ENCODE data around the gene EIF4E2. TPM values are rescaled to one million over a fixed set of nuclear protein-coding genes. Genes with fewer than 3 reads are reported as not detected.

Gene EIF4E2
- total and polyA plus RNA-seq, 2 of the 13 experiments (the other 11 are each of a cell fraction or from before 2014, with no cell fraction given), result 25.0 to 101 TPM

- TF ChIP-seq CEBPZ (IDR thresholded peaks at IDR 0.05; ENCODE audit: low read length) (no peak), KMT2A (CRISPR knock-in tag; IDR thresholded peaks at IDR 0.05) (no peak), RFXAP (CRISPR knock-in tag; IDR thresholded peaks at IDR 0.05; ENCODE audit: borderline replicate concordance) (0 out of 2 replicates have a peak, but pooled peaks have one; percentile 16), ZNF235 (CRISPR knock-in tag; IDR thresholded peaks at IDR 0.05; ENCODE audit: borderline replicate concordance) (no peak), ZNF557 (CRISPR knock-in tag; IDR thresholded peaks at IDR 0.05) (0 out of 2 replicates have a peak, but pooled peaks have one; percentile 22), ARNT (IDR thresholded peaks at IDR 0.05) (no peak), ZNF691 (CRISPR knock-in tag; IDR thresholded peaks at IDR 0.05; ENCODE audit: borderline replicate concordance, low read depth) (no peak), ZNF337 (CRISPR knock-in tag; IDR thresholded peaks at IDR 0.05; ENCODE audit: borderline replicate concordance, low read depth) (0 out of 2 replicates have a peak, but pooled peaks have one; percentile 36), BRD4 (CRISPR knock-in tag; IDR thresholded peaks at IDR 0.05) (no peak), ZNF614 (CRISPR knock-in tag; IDR thresholded peaks at IDR 0.05; ENCODE audit: borderline replicate concordance) (0 out of 2 replicates have a peak, but pooled peaks have one; percentile 14), IKZF1 (IDR thresholded peaks at IDR 0.05) (no peak), GPN1 (CRISPR knock-in tag; IDR thresholded peaks at IDR 0.05; ENCODE audit: borderline replicate concordance) (no peak), KLF15 (CRISPR knock-in tag; IDR thresholded peaks at IDR 0.05; ENCODE audit: borderline replicate concordance) (no peak), KLF13 (CRISPR knock-in tag; IDR thresholded peaks at IDR 0.05) (no peak), NFE2L2 (IDR thresholded peaks at IDR 0.05; ENCODE audit: low read length) (no peak), THAP11 (CRISPR knock-in tag; IDR thresholded peaks at IDR 0.05) (no peak), EHMT2 (IDR thresholded peaks at IDR 0.05; ENCODE audit: borderline replicate concordance, low read depth, low read length) (no peak), KDM5A (IDR thresholded peaks at IDR 0.05; ENCODE audit: borderline replicate concordance, low read length) (no peak), PCBP2 (optimal IDR thresholded peaks at IDR 0.05; ENCODE audit: low read depth, low read length, poor library complexity, severe bottlenecking) (no peak), ZNF121 (CRISPR knock-in tag; IDR thresholded peaks at IDR 0.05) (no peak), KMT2B (CRISPR knock-in tag; IDR thresholded peaks at IDR 0.05) (0 out of 2 replicates have a peak, but pooled peaks have one; percentile 7), ASH2L (IDR thresholded peaks at IDR 0.05; ENCODE audit: insufficient read length, low read depth, low read length) (peak; percentile 55), ZNF580 (CRISPR knock-in tag; IDR thresholded peaks at IDR 0.05; ENCODE audit: borderline replicate concordance, low read depth) (no peak)
- TF ChIP-seq, protein P1, sequence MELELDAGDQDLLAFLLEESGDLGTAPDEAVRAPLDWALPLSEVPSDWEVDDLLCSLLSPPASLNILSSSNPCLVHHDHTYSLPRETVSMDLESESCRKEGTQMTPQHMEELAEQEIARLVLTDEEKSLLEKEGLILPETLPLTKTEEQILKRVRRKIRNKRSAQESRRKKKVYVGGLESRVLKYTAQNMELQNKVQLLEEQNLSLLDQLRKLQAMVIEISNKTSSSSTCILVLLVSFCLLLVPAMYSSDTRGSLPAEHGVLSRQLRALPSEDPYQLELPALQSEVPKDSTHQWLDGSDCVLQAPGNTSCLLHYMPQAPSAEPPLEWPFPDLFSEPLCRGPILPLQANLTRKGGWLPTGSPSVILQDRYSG (CRISPR knock-in tag; IDR thresholded peaks at IDR 0.05), result no peak
These were observed 24.4 kb downstream of the EIF4E2 start (continued) for GRCh38 chr2:232574674-232575403.

Measured in HepG2 (cell line).